ENCODE data around the gene COPG2. TPM values are rescaled to one million over a fixed set of nuclear protein-coding genes. Genes with fewer than 3 reads are reported as not detected.
"Not testable (repeated sequence)": the region's sequence is repeated elsewhere in the genome, so short reads cannot be mapped to it uniquely, and the experiment has no call there.

The COPG2 gene
- polyA plus RNA-seq, 1 of the 3 experiments (the other 2 are of a cell fraction), result 44.3 TPM

- 89% methylated on average over 4 of the region's 4 CpGs for WGBS (ENCODE audit: low lambda C conversion rate)
- TF ChIP-seq RXRA (IDR thresholded peaks at IDR 0.05; ENCODE audit: borderline replicate concordance, low read depth) (no peak), TEAD4 (IDR thresholded peaks at IDR 0.05; ENCODE audit: borderline replicate concordance, insufficient read depth) (no peak), EP300 (IDR thresholded peaks at IDR 0.05; ENCODE audit: borderline replicate concordance in 1 of 2, low read depth in 1 of 2, low read length in 1 of 2) (no peak), SMC3 (IDR thresholded peaks at IDR 0.05; ENCODE audit: low read depth, low read length) (no peak), REST (IDR thresholded peaks at IDR 0.05; ENCODE audit: low read depth, low read length) (no peak)
- TF ChIP-seq, protein P1, sequence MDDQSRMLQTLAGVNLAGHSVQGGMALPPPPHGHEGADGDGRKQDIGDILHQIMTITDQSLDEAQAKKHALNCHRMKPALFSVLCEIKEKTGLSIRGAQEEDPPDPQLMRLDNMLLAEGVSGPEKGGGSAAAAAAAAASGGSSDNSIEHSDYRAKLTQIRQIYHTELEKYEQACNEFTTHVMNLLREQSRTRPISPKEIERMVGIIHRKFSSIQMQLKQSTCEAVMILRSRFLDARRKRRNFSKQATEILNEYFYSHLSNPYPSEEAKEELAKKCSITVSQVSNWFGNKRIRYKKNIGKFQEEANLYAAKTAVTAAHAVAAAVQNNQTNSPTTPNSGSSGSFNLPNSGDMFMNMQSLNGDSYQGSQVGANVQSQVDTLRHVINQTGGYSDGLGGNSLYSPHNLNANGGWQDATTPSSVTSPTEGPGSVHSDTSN (IDR thresholded peaks at IDR 0.05), result no peak
- Histone ChIP-seq H3K36me3 (replicated peaks in 1 of 2; ENCODE audit: control insufficient read depth in 1 of 2, insufficient read depth in 2 of 2, low read length in 1 of 2) (peaks cover 70 to 79% of the 10 kb centered on the region in 2 experiments), H3K4me1 (ENCODE audit: control insufficient read depth in 1 of 2, insufficient read depth in 2 of 2, low read depth in 1 of 2, low read length in 1 of 2) (no peaks in the 10 kb centered on the region), H3K27ac (ENCODE audit: low read depth in 2 of 2, low read length in 1 of 2) (no peak overlapping the region), H3K27me3 (ENCODE audit: insufficient read depth) (no peaks in the 10 kb centered on the region), H3K9me2 (no peaks in the 10 kb centered on the region), H3K4me3 (ENCODE audit: low read depth in 2 of 2, low read length in 1 of 2) (no peak overlapping the region), H3F3A (replicated peaks; ENCODE audit: insufficient read depth) (no peaks in the 10 kb centered on the region), H3K4me2 (no peak overlapping the region), H3K9me3 (no peaks in the 10 kb centered on the region), H2AFZ (ENCODE audit: low read depth) (no peak overlapping the region), H3K9ac (no peak overlapping the region), H3K79me2 (ENCODE audit: insufficient read depth) (no peaks in the 10 kb centered on the region), H4K20me1 (ENCODE audit: insufficient read depth) (no peaks in the 10 kb centered on the region)
- no peak for DNase-seq
- ChIA-PET CTCF (interaction anchor here (1.2 to 1.8 kb wide), 4 partner anchors 9 to 539 kb away, joined by 3 to 5 read pairs (median 3); no protein-coding TSS in a partner anchor), POLR2A (no interaction called here)
Observed at GRCh38 chr7:130611218-130611617, 57.3 kb downstream of the COPG2 start.

DNA sequence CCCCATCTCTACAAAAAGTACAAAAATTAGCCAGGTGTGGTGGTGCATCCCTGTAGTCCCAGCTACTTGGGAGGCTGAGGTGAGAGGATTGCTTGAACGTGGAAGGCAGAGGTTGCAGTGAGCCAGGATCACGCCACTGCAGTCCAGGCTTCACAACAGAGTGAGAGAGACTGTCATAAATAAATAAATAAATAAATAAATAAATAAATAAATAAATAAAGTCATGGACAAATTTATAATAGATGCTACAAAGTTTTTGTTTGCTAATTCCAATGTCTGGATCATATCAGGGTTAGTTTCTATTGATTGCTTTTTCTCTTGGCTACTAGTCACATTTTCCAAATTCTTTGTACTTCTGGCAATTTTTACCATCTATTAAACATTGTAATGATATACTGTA lies 61.5 kb downstream of the COPG2 start:
- 97% methylated on average over 2 of the region's 2 CpGs for WGBS (ENCODE audit: low lambda C conversion rate)
- DNase-seq, result not testable (repeated sequence)

More for the DNA sequence above, 61.5 kb downstream of the COPG2 start:
- H3K79me2 ChIP-seq (ENCODE audit: insufficient read depth); POLR2A ChIA-PET; H3K27me3 ChIP-seq (ENCODE audit: insufficient read depth); H3K9me2 ChIP-seq; H3K9me3 ChIP-seq; H2AFZ ChIP-seq (ENCODE audit: low read depth); H3K4me2 ChIP-seq; H3K4me3 ChIP-seq (ENCODE audit: low read depth in 2 of 2, low read length in 1 of 2); H3K9ac ChIP-seq; H3K4me1 ChIP-seq (ENCODE audit: control insufficient read depth in 1 of 2, insufficient read depth in 2 of 2, low read depth in 1 of 2, low read length in 1 of 2); H3K27ac ChIP-seq (ENCODE audit: low read depth in 2 of 2, low read length in 1 of 2); H4K20me1 ChIP-seq (ENCODE audit: insufficient read depth); H3F3A ChIP-seq (replicated peaks; ENCODE audit: insufficient read depth): not testable (repeated sequence)
- CTCF ChIA-PET, result interaction anchor here (0.9 kb wide), 1 partner anchor 21 kb away, joined by 3 read pairs; no protein-coding TSS in a partner anchor
- peaks cover 59 to 74% of the 10 kb centered on the region in 2 experiments for H3K36me3 ChIP-seq (replicated peaks in 1 of 2; ENCODE audit: control insufficient read depth in 1 of 2, insufficient read depth in 2 of 2, low read length in 1 of 2)

Measured in SK-N-SH (cell line).